CD14-positive monocyte (primary cell): ENCODE measurements around the gene IRAK3. TPM values are rescaled to one million over a fixed set of nuclear protein-coding genes. Genes with fewer than 3 reads are reported as not detected.
A peak's percentile ranks its signal among the peaks of the same experiment; 100 is the strongest.
"Not testable (repeated sequence)": the region's sequence is repeated elsewhere in the genome, so short reads cannot be mapped to it uniquely, and the experiment has no call there.

Source experiments
- DNase-seq, 3 donors: peaks; one replicate each; pipeline ENCODE4 v3.0.0-alpha.2; 2011 to 2022
- H2AFZ ChIP-seq: 2 replicates; pipeline ENCODE4 v1.6.0; 2012; ENCODE audit warnings: mild to moderate bottlenecking, low read depth, low read length, inconsistent platforms; ENCODE audit not compliant: insufficient read depth, poor library complexity, severe bottlenecking
- H3K27ac ChIP-seq, 2 donors: 1 replicate in 1 of 2; 2 replicates in 1 of 2; pipeline ENCODE4 v1.5.1; 2012 to 2013; ENCODE audit warnings: low read length in 2 of 2, control low read depth in 1 of 2, inconsistent platforms in 1 of 2, low read depth in 1 of 2, mild to moderate bottlenecking in 1 of 2
- H3K27me3 ChIP-seq, 2 donors: one replicate each; pipeline versions ENCODE4 v1.6.0 to v1.6.1; 2011 to 2013; ENCODE audit warnings: low read length in 2 of 2; ENCODE audit not compliant: control insufficient read depth in 2 of 2, insufficient read depth in 2 of 2
- H3K36me3 ChIP-seq, 2 donors: replicated peaks in 1 of 2; 1 replicate in 1 of 2; 2 replicates in 1 of 2; pipeline versions ENCODE4 v1.5.1 to v1.6.1; 2012 to 2013; ENCODE audit warnings: low read length in 2 of 2, control low read depth in 1 of 2, inconsistent platforms in 1 of 2, mild to moderate bottlenecking in 1 of 2; ENCODE audit not compliant: insufficient read depth in 2 of 2, control insufficient read depth in 1 of 2
- H3K4me1 ChIP-seq, 2 donors: 1 replicate in 1 of 2; 2 replicates in 1 of 2; pipeline versions ENCODE4 v1.5.1 to v1.6.1; 2012 to 2013; ENCODE audit warnings: low read length in 2 of 2, control low read depth in 1 of 2, inconsistent platforms in 1 of 2, mild to moderate bottlenecking in 1 of 2, moderate library complexity in 1 of 2; ENCODE audit not compliant: insufficient read depth in 2 of 2, control insufficient read depth in 1 of 2
- H3K4me2 ChIP-seq: replicated peaks from 2 replicates; pipeline ENCODE3; 2012; ENCODE audit warnings: low read length, moderate library complexity, mild to moderate bottlenecking; ENCODE audit not compliant: poor library complexity, severe bottlenecking; ENCODE audit errors: extremely low read depth
- H3K4me3 ChIP-seq, 3 experiments: fragments of 200-600 bp in 1 of 3; sonication (generic) in 1 of 3; replicated peaks in 1 of 3; 1 replicate in 2 of 3; 2 replicates in 1 of 3; pipeline ENCODE4 v1.5.1; 2011 to 2013; ENCODE audit warnings: low read length in 3 of 3, mild to moderate bottlenecking in 3 of 3, control low read depth in 2 of 3, low read depth in 2 of 3, inconsistent platforms in 1 of 3, moderate library complexity in 1 of 3
- H3K79me2 ChIP-seq: 2 replicates; pipeline ENCODE4 v1.6.0; 2012; ENCODE audit warnings: mild to moderate bottlenecking, control low read depth, inconsistent platforms, low read length, moderate library complexity; ENCODE audit not compliant: insufficient read depth
- H3K9ac ChIP-seq: 2 replicates; pipeline ENCODE4 v1.6.0; 2017; ENCODE audit warnings: low read length, mild to moderate bottlenecking; ENCODE audit not compliant: insufficient read depth, poor library complexity, severe bottlenecking
- H3K9me3 ChIP-seq, 2 donors: replicated peaks in 1 of 2; 1 replicate in 1 of 2; 2 replicates in 1 of 2; pipeline versions ENCODE4 v1.5.1 to v1.6.1; 2012 to 2013; ENCODE audit warnings: low read length in 2 of 2, control low read depth in 1 of 2; ENCODE audit not compliant: control insufficient read depth in 1 of 2, insufficient read depth in 1 of 2
- H4K20me1 ChIP-seq: 2 replicates; pipeline ENCODE4 v1.6.0; 2012; ENCODE audit warnings: mild to moderate bottlenecking, low read length, control low read depth, moderate library complexity; ENCODE audit not compliant: insufficient read depth
- H3K27ac Mint-ChIP-seq, 7 donors: one replicate each; pipeline ENCODE4 v1.8.0; 2020; ENCODE audit warnings: mild to moderate bottlenecking in 7 of 7, mixed read lengths in 7 of 7, moderate library complexity in 6 of 7, inconsistent platforms in 2 of 7
- H3K27me3 Mint-ChIP-seq, 3 donors: one replicate each; pipeline ENCODE4 v1.8.0; 2021 to 2022; ENCODE audit warnings: low read depth in 3 of 3, mild to moderate bottlenecking in 3 of 3, mixed read lengths in 3 of 3, moderate library complexity in 3 of 3, inconsistent platforms in 1 of 3
- H3K36me3 Mint-ChIP-seq, 2 donors: one replicate each; pipeline ENCODE4 v1.8.0; 2020; ENCODE audit warnings: mixed read lengths in 2 of 2, inconsistent platforms in 1 of 2, mild to moderate bottlenecking in 1 of 2
- H3K4me1 Mint-ChIP-seq: one replicate; pipeline ENCODE4 v1.8.0; 2020; ENCODE audit warnings: mild to moderate bottlenecking, mixed read lengths
- H3K4me3 Mint-ChIP-seq, 2 donors: one replicate each; pipeline ENCODE4 v1.8.0; 2020; ENCODE audit warnings: mild to moderate bottlenecking in 2 of 2, mixed read lengths in 2 of 2, moderate library complexity in 1 of 2
- H3K9me3 Mint-ChIP-seq, 7 donors: one replicate each; pipeline ENCODE4 v1.8.0; 2020 to 2022; ENCODE audit warnings: mixed read lengths in 7 of 7, mild to moderate bottlenecking in 6 of 7, moderate library complexity in 6 of 7, inconsistent platforms in 2 of 7
- WGBS: methylation state at CpG from one replicate; pipeline ENCODE4 v1.1.5; 2013; ENCODE audit warnings: missing lambda C conversion rate; ENCODE audit not compliant: insufficient coverage; 5-methylcytosine and 5-hydroxymethylcytosine counted together
- intact Hi-C, 2 donors: fragments of 100-400 bp; cut with micrococcal nuclease; formaldehyde crosslinking; loops; one replicate each; pipeline versions ENCODE4 v1.15.0 to v1.15.1; 2023
- polyA plus RNA-seq, 3 donors: library from polyadenylated mRNA; depleted of rRNA in 1 of 3; unstranded in 2 of 3; stranded (reverse) in 1 of 3; fragments of 300-500 nt in 2 of 3; fragments of >200 nt in 1 of 3; fragmentation: Illumina TruSeq in 2 of 3; gene quantifications; 1 replicate in 2 of 3; 2 replicates in 1 of 3; pipeline ENCODE4 v1.2.3, GENCODE V29; 2012 to 2021
- TF ChIP-seq, protein P1 (sequence below): fragments of 200-600 bp; IDR thresholded peaks from one replicate; pipeline ENCODE4 v1.8.0; 2022; ENCODE audit warnings: antibody characterized with exemption, mild to moderate bottlenecking

The IRAK3 gene
- polyA plus RNA-seq, 3 donors, result 56.9 to 59.7 (median 58.0) TPM

DNA sequence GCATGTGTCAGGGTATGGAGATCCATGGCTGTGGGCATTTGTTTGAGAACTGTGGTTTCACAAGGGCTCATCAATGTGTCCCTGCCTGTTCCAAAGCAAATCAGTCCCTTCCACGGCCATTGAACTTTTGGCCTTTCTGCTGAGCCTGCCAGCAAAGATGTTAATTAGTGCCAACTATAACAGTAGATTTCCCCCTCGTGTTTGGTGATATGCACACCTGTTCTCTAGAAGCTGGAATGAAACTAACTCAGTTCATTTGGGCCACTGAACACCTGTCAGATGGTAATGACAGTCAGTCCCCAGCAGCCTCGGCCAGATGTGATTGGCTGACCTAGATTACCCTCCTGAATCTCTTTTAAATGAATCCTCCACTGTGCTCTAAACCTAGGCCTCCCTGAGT is 43.2 kb downstream of the IRAK3 start:
- TF ChIP-seq, protein P1, sequence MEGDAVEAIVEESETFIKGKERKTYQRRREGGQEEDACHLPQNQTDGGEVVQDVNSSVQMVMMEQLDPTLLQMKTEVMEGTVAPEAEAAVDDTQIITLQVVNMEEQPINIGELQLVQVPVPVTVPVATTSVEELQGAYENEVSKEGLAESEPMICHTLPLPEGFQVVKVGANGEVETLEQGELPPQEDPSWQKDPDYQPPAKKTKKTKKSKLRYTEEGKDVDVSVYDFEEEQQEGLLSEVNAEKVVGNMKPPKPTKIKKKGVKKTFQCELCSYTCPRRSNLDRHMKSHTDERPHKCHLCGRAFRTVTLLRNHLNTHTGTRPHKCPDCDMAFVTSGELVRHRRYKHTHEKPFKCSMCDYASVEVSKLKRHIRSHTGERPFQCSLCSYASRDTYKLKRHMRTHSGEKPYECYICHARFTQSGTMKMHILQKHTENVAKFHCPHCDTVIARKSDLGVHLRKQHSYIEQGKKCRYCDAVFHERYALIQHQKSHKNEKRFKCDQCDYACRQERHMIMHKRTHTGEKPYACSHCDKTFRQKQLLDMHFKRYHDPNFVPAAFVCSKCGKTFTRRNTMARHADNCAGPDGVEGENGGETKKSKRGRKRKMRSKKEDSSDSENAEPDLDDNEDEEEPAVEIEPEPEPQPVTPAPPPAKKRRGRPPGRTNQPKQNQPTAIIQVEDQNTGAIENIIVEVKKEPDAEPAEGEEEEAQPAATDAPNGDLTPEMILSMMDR, result no peak
- no peak for DNase-seq
- H4K20me1 ChIP-seq, result peaks cover 60% of the 10 kb centered on the region
- Mint-ChIP-seq H3K4me3 (no peak overlapping the region), H3K27me3 (no peaks in the 10 kb centered on the region), H3K9me3 (no peaks in the 10 kb centered on the region), H3K27ac (peak overlapping the region; percentile 51 to 90 (median 84)), H3K4me1 (peaks cover 29% of the 10 kb centered on the region), H3K36me3 (peaks cover 55 to 69% of the 10 kb centered on the region in 2 donors)
- H3K27me3 ChIP-seq, result no peaks in the 10 kb centered on the region
- no peak overlapping the region for H3K4me2 ChIP-seq
- intact Hi-C loops, result loop anchor here in 1 of 2 donors (10.0 kb wide), 1 partner anchor 87 kb away; no protein-coding TSS in a partner anchor
- no peak overlapping the region for H3K9ac ChIP-seq
- no peaks in the 10 kb centered on the region for H3K9me3 ChIP-seq
- H3K79me2 ChIP-seq, result peaks cover 80% of the 10 kb centered on the region
- no peak overlapping the region for H2AFZ ChIP-seq
- 90% methylated on average over 3 of the region's 3 CpGs for WGBS
- H3K36me3 ChIP-seq, result peaks cover 54 to 58% of the 10 kb centered on the region in 2 donors
- peaks cover 27 to 32% of the 10 kb centered on the region in 2 donors for H3K4me1 ChIP-seq
- H3K4me3 ChIP-seq, result no peak overlapping the region
- H3K27ac ChIP-seq, result peak overlapping the region; percentile 23 to 72

DNA sequence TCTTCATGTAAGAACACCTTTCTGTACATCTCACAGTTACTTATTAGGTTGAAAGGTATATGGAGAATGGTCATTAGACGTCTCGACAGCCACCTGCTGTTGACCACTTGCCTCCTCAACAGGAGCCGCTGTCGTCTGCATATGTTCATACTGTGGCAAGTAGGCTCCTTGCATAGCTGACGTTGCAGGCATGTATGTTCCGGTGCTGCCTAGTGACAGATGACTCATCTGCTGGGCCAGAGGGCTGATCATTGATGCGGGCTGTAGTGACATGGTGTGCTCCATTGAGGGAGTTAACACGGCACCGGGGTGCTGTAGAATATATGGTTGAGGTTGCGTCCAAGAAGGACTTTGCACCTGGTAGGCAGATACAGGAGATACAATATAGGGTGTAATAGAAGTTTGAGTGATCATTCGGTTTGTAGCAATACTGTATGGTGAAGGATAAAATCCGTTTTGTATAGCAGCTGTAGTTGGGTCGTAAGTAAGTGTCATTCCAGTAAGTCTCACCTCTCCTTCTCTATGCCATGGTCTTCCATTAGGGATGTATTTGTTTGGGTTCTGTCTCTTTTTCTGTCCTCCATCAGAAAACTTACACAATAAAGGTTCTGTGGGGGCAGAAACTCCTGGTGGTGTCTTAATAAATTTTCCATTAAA is 45.2 kb downstream of the IRAK3 start:
- Histone ChIP-seq H3K27ac (peak overlapping the region in 1 of 2 donors; percentile 84), H3K4me3 (peak overlapping the region in 1 of 3 experiments; percentile 75), H3K79me2 (peaks cover 82% of the 10 kb centered on the region), H3K36me3 (peaks cover 35 to 51% of the 10 kb centered on the region in 2 donors), H3K4me2 (peak overlapping the region; percentile 71), H3K4me1 (peaks cover 46 to 51% of the 10 kb centered on the region in 2 donors), H4K20me1 (peaks cover 52% of the 10 kb centered on the region)
- not testable (repeated sequence) for H3K9me3 Mint-ChIP-seq, H2AFZ ChIP-seq, H3K27me3 ChIP-seq, H3K27me3 Mint-ChIP-seq, H3K9me3 ChIP-seq, H3K9ac ChIP-seq
- Mint-ChIP-seq H3K4me1 (peaks cover 48% of the 10 kb centered on the region), H3K27ac (peak overlapping the region; percentile 81 to 96 (median 93)), H3K4me3 (peak overlapping the region; percentile 17 to 75), H3K36me3 (peaks cover 43 to 66% of the 10 kb centered on the region in 2 donors)
- intact Hi-C loops, result loop anchor here in 1 of 2 donors (10.0 kb wide), 1 partner anchor 89 kb away; no protein-coding TSS in a partner anchor
- 29% methylated on average over 8 of the region's 13 CpGs for WGBS
- TF ChIP-seq, protein P1, result peak; percentile 15
- peak; percentile 74 to 86 (median 75) for DNase-seq

DNA sequence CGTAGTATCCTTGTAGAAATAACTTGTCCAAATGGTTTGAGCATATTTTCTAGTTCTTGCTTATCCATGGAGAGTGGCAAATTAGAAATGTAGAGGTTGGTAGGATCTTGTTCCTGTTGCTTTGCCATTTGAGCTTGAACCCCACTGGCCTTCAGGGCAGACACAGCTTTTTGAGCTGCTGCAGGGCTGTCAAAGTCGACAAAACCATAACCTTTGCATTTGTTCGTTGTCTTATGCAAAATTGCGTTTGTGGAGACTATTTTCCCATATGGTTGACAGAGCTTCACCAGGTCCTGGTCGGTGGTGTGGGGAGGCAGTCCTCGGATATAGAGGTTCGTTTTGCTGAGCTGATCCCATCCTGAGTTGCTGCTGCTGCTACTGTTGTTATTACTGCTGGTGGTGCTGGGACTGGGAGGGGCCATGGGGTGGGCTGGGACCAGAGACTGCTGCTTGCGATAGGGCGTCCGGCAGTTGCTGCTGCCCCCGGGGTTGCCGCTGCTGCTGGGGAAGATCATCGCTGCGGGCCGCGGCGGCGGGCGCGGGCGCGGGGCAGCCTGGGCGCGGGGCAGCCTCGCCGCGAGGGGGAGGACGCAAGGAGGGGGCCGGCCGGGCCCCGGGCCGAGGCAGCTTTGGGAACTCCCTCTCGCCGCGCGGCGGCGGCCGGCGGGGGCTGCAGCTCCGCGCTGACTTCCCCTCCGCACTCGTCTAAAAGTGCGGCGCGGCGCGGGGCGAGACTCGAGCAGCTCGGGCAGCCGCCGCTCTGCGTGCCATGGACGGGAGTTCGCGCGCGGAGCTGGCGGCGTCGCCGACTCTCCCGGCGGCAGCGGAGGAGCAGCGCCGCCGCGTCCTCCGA is 46.0 kb downstream of the IRAK3 start:
- Histone ChIP-seq H3K79me2 (peaks cover 82% of the 10 kb centered on the region), H3K36me3 (peaks cover 27 to 42% of the 10 kb centered on the region in 2 donors), H3K4me2 (peak overlapping the region; percentile 71), H2AFZ (peak overlapping the region; percentile 60), H3K27ac (peak overlapping the region; percentile 68 to 84), H3K4me1 (peaks cover 54 to 60% of the 10 kb centered on the region in 2 donors), H3K4me3 (peak overlapping the region; percentile 40 to 80 (median 75)), H3K9ac (peak overlapping the region; percentile 69), H4K20me1 (peaks cover 44% of the 10 kb centered on the region)
- not testable (repeated sequence) for H3K27me3 ChIP-seq, H3K9me3 Mint-ChIP-seq, H3K9me3 ChIP-seq, H3K27me3 Mint-ChIP-seq
- peak; percentile 66 to 83 (median 75) for DNase-seq
- peak overlapping the region; percentile 75 to 84 for H3K4me3 Mint-ChIP-seq
- H3K27ac Mint-ChIP-seq, result peak overlapping the region; percentile 81 to 96 (median 93)
- WGBS, result 1% methylated on average over 49 of the region's 72 CpGs
- H3K4me1 Mint-ChIP-seq, result peaks cover 57% of the 10 kb centered on the region
- intact Hi-C loops, result loop anchor here (5.0 to 10.0 kb wide), 2 partner anchors 43 to 90 kb away; no protein-coding TSS in a partner anchor
- H3K36me3 Mint-ChIP-seq, result peaks cover 34 to 64% of the 10 kb centered on the region in 2 donors
